Esophagus muscularis mucosa (tissue), 4 donors: Measurements from ENCODE around the gene CDKN2B-AS1.

ENCODE experiments used
- CTCF ChIP-seq, 3 experiments: fragments of 200-600 bp in 2 of 3; fragments of 450-650 bp in 1 of 3; sonication (generic) in 2 of 3; IDR thresholded peaks; one replicate each; pipeline ENCODE4 v1.5.1; 2017 to 2019; ENCODE audit warnings: antibody characterized with exemption in 3 of 3, mild to moderate bottlenecking in 2 of 3, moderate library complexity in 1 of 3
- EP300 ChIP-seq: sonication (generic); formaldehyde crosslinking; IDR thresholded peaks from one replicate; pipeline ENCODE4 v1.6.1; 2017; ENCODE audit warnings: antibody characterized with exemption
- POLR2AphosphoS5 ChIP-seq, 2 donors: sonication (generic); formaldehyde crosslinking; IDR thresholded peaks; one replicate each; pipeline ENCODE4 v1.6.1; 2017; ENCODE audit warnings: antibody characterized with exemption in 2 of 2

GRCh38 chr9:22002038-22002437 lies 7.4 kb downstream of the CDKN2B-AS1 start:
- TF ChIP-seq CTCF (IDR thresholded peaks at IDR 0.05) (no peak), POLR2AphosphoS5 (IDR thresholded peaks at IDR 0.05) (no peak), EP300 (no peak)
